AG10803 (cell line): Measurements from ENCODE around the gene PLA2G4D.

Experiments
- DNase-seq: peaks from one replicate; pipeline ENCODE4 v3.0.0; 2010; ENCODE audit warnings: low read depth
- H3K4me3 ChIP-seq: 2 replicates; pipeline ENCODE4 v1.5.1; 2011; ENCODE audit warnings: mild to moderate bottlenecking, low read length, control low read depth
- CTCF ChIP-seq: conservative IDR thresholded peaks from 2 replicates; pipeline ENCODE4 v1.5.1; 2011; ENCODE audit warnings: mild to moderate bottlenecking, low read length, control low read depth, inconsistent platforms

PLA2G4D gene

GRCh38 chr15:42090781-42091180, 3.6 kb downstream of the PLA2G4D start:
- DNase-seq = no peak
- H3K4me3 ChIP-seq = no peak overlapping the region
- no peak for TF ChIP-seq CTCF

- no peak overlapping the region for H3K4me3 ChIP-seq
- TF ChIP-seq CTCF = no peak
- DNase-seq = no peak
Observed at GRCh38 chr15:42090370-42090769, 4.0 kb downstream of the PLA2G4D start.

- no peak for DNase-seq
- no peak for TF ChIP-seq CTCF
- H3K4me3 ChIP-seq = no peak overlapping the region
Observed at GRCh38 chr15:42089942-42090341, 4.4 kb downstream of the PLA2G4D start.

- DNase-seq = no peak
- H3K4me3 ChIP-seq = no peak overlapping the region
- TF ChIP-seq CTCF = no peak
Observed at GRCh38 chr15:42088801-42089640, 5.3 kb downstream of the PLA2G4D start.

- H3K4me3 ChIP-seq = no peak overlapping the region
- DNase-seq = no peak
- TF ChIP-seq CTCF = no peak
Observed at GRCh38 chr15:42087926-42088800, 6.2 kb downstream of the PLA2G4D start.

- no peak overlapping the region for H3K4me3 ChIP-seq
- TF ChIP-seq CTCF = no peak
- no peak for DNase-seq
Observed at GRCh38 chr15:42087460-42087859, 6.9 kb downstream of the PLA2G4D start.

GRCh38 chr15:42085721-42086120, 8.6 kb downstream of the PLA2G4D start:
- TF ChIP-seq CTCF = no peak
- H3K4me3 ChIP-seq = no peak overlapping the region
- no peak for DNase-seq
